DND-41 (cell line): ENCODE measurements around the gene MRPL39.

Source experiments
- CTCF ChIP-seq: IDR thresholded peaks from 2 replicates; pipeline ENCODE4 v1.5.1; 2012; ENCODE audit warnings: borderline replicate concordance, low read length, moderate library complexity, mild to moderate bottlenecking; ENCODE audit not compliant: poor library complexity, severe bottlenecking; ENCODE audit errors: extremely low read depth
- EZH2 ChIP-seq: IDR thresholded peaks from 3 replicates; pipeline ENCODE4 v1.6.1; 2012; ENCODE audit warnings: borderline replicate concordance, low read depth, mild to moderate bottlenecking, moderate library complexity, low read length, inconsistent platforms; ENCODE audit not compliant: severe bottlenecking

GRCh38 chr21:25558123-25558522, 49.2 kb downstream of the MRPL39 start:
- TF ChIP-seq CTCF (no peak), EZH2 (no peak)
